SIG-M5 (cell line): Measurements from ENCODE around the gene JARID2.

Experiments
- DNase-seq: peaks from one replicate; lab custom pipeline; 2025; lab: John Stamatoyannopoulos, UW

The JARID2 gene

GRCh38 chr6:15247500-15248450 is 1.9 kb downstream of the JARID2 start:
- no peak for DNase-seq

- peak; percentile 26 for DNase-seq
Observed at GRCh38 chr6:15248451-15249370, 2.8 kb downstream of the JARID2 start.

GRCh38 chr6:15249371-15250019 is 3.6 kb downstream of the JARID2 start:
- no peak for DNase-seq

DNA sequence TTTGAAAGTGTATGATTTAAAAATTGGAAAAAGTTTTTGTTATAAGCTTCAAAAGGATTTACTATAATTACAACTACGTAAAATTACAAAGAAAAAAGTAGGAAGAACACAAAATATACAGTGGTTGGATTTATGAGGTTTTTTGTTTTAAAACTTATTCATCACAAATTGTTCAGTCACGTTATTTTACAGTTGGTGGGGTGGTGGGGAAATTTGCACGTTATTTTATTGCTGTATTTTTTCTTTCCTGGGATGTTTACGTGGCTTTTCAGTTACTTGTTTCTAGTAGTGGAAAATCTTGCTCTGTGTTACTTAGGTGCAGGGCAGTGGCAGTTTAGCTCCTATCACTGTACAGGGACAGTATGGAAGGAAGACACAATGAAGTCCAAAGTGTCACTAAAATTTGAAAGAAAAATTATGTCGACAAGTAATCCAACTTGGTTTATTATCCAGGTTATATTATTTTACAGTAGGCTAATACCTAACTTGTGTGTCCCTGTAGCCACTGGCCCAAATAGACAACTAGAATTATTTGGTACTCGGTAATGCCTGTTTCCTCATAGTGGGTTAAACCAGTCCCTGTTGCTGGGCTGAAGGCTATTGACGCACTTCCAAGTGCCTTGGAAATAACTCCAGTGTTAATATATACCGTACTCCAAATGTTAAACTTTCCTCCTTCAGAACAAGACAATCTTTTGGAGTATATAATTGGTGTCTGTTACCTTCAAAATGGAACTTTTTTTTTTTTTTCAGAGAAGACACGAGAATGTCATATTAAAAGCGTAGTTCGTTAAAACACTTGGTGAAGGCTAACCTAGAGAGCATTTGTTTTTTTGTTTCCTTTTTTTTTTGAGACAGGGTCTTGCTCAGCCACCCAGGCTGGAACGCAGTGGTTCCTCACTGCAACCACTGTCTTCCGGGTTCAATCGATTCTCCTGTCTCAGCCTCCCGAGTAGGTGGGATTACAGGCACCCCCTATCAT is 4.6 kb downstream of the JARID2 start:
- no peak for DNase-seq

DNA sequence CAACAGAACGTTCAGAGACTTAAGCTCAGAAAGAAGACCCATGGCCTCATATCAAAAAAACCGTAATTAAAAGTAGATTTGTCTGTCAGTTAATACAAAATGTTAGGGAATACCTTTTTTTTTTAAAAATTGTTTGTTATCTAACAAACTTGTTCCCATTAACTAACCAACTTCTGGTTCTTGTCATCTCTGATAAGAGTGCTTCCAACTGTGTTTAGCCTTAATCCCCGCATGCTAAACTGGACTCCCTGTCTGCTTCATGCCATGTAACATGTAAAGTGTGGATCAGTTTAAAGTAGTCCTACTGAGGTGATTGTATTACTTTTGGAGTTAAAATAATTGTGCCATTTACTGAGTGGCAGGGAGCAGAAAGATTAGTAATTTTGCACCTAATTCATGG is 6.3 kb downstream of the JARID2 start:
- DNase-seq, result no peak

- DNase-seq, result no peak
Observed at GRCh38 chr6:15253203-15254022, 7.5 kb downstream of the JARID2 start.

DNA sequence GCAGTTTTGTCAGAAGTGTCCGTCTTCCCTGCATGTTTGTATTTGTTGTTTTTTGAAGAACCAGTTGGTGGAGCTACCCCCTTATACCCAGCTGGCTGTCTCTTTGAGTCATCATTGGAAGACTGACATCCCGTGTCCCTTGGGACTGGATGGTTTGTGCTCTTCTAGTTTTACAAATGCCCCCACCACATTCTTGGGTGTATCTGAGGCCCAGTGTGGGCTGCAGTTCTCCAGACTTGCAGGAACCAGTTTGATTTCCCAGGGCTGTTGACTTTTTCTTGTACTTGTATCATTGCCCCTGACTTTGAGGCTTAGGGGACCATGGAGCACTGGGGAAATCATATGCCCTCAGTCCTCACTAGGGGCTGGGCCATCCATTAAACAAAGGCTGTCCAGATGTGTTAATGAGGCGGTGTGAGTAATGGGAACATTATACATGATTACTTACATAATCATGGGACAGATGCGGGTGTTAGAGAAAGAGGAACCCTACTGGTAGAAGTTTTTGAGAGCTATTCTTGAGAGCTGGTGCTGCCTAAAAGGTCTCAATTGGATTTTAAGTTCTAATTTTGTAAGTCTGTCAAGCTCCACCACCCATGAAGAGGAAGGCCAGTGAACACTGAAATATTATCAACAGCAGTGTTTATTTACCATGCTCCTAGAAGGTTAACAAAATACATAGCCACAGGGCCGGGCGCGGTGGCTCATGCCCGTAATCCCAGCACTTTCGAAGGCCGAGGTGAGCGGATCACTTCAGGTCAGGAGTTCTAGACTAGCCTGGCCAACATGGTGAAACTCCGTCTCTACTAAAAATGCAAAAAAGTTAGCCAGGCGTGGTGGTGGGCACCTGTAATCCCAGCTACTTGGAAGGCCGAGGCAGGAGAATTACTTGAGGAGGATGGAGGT is 8.5 kb downstream of the JARID2 start:
- peak; percentile 10 for DNase-seq

DNA sequence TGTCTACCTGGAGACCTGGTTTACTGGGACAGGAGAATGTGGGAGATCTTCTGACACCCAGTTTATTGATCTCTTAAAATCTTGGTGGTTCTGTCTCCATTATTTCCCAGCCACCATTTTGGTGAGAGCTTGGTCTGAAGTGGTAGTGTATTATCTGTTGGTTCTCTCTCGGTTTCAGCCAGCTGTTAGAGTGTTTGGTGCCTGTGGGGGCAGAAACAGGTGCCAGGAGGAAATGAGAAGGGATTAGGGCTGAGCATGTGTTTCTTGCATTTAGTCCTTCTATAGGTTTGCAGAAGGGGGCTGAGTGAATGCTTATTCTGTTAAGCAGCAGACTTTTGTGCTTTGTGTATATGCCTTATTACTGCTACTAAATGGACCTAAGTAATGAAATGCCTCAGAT is 9.6 kb downstream of the JARID2 start:
- no peak for DNase-seq

GRCh38 chr6:15255909-15256395 is 10.1 kb downstream of the JARID2 start:
- DNase-seq, result no peak

- no peak for DNase-seq
Observed at GRCh38 chr6:15256538-15257271, 10.8 kb downstream of the JARID2 start.

DNA sequence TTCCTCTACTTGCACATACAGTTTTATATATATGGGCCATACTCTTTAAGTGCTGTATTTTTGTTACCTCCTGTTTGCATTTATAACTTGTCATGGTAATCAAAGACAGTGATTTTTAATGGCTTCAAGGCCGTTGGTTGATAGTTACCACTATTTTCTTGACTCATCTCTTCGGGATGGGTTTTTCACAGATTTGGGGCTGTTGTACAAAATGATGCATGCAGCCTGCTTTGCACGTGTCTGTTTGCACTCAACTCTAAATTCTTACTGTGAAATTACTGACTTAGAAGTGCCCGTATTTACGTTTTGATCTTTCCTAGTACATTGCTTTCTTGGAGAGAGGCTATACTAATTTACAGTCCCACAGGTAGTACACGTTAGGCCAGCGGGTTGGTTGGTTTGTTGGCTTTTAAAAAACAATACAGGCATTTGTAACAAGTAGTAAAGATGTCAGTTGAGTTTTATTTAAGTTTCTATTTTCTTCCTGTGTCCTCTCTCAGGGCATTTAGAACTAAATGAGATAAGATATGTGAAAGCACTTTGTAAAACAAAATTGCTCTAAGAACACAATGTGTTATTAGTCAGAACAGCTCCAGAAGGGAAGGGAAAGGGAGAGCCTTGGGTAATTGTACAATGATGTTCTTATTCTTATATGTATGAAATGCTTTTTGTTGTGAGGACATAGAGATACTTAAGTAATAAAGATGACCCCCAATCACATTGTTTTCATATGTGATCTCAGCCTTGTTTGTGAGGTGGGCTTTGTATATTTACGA is 11.7 kb downstream of the JARID2 start:
- no peak for DNase-seq

DNA sequence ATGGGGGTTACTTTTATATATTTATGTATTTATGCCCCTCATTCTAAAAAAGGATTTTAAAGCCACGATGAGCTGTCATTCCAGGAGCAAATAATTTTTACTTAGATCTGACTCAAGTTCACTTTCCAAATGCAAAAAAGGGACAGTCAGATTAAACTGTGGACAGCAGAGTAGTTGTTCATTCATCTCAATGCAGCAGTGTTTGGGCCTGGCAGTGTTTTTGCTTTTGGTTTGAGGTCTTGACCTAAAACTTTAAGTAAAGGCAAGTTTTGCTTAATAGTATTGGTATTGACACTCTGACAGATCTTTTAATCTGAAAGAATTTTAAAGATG is 13.9 kb downstream of the JARID2 start:
- no peak for DNase-seq

GRCh38 chr6:15260099-15260821 is 14.4 kb downstream of the JARID2 start:
- no peak for DNase-seq

DNA sequence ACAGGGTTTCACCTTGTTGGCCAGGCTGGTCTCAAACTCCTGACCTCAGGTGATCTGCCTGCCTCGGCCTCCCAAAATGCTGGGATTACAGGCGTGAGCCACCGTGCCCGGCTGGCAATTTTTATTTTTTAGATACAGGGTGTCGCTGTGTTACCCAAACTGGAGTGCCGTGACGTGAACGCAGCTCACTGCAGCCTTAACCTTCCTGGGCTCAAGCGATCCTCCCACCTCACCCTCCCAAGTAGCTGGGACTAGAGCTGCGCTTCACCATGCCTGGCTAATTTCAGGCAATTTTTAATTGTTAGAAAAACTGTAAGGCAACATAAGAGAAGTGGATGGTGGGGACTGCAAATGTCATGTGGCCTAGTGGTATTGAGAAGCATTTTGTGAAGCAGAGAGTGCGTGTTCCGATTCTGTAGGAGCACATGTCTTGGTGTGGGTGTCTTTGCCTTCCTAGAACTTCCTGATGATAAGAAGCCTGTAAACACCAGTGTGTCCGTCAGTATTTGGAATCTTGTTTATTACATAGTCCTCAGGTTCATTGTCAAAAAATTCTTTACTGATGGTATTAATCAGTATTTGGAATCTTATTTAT is 18.0 kb downstream of the JARID2 start:
- no peak for DNase-seq

- no peak for DNase-seq
Observed at GRCh38 chr6:15264412-15264811, 18.5 kb downstream of the JARID2 start.
